Breast epithelium (tissue), 3 donors: ENCODE results near the gene TTC27.

Experiments used
- POLR2A ChIP-seq: fragments of 450-650 bp; IDR thresholded peaks from one replicate; pipeline ENCODE4 v1.6.1; 2016; ENCODE audit warnings: antibody characterized with exemption, mild to moderate bottlenecking, moderate library complexity
- POLR2AphosphoS5 ChIP-seq, 3 donors: sonication (generic); formaldehyde crosslinking; IDR thresholded peaks; one replicate each; pipeline ENCODE4 v1.6.1; 2017; ENCODE audit warnings: antibody characterized with exemption in 3 of 3
- TF ChIP-seq, protein P1 (sequence below), 3 donors: fragments of 450-650 bp; IDR thresholded peaks; one replicate each; pipeline ENCODE4 v1.5.1; 2016 to 2017; ENCODE audit warnings: antibody characterized with exemption in 3 of 3, mild to moderate bottlenecking in 3 of 3, moderate library complexity in 3 of 3

DNA sequence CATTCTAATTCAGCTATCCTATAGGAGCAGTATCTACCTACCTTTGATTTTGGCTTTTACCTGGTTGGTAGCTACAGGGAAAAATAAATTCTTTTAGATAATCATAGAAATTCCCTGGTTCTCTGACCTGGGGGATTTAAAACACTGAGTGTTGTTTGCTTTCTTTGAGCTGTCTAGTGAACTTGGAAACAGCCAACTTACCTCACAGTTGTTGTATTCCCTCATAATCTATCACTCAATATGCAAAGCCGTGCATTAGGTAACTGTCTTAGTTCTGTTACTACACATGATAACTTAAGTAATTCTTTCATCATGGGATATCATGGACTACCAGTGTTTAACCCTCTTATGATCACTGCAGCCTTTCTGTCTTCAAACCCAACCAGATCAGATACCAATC lies 127.8 kb downstream of the TTC27 start:
- TF ChIP-seq, protein P1, sequence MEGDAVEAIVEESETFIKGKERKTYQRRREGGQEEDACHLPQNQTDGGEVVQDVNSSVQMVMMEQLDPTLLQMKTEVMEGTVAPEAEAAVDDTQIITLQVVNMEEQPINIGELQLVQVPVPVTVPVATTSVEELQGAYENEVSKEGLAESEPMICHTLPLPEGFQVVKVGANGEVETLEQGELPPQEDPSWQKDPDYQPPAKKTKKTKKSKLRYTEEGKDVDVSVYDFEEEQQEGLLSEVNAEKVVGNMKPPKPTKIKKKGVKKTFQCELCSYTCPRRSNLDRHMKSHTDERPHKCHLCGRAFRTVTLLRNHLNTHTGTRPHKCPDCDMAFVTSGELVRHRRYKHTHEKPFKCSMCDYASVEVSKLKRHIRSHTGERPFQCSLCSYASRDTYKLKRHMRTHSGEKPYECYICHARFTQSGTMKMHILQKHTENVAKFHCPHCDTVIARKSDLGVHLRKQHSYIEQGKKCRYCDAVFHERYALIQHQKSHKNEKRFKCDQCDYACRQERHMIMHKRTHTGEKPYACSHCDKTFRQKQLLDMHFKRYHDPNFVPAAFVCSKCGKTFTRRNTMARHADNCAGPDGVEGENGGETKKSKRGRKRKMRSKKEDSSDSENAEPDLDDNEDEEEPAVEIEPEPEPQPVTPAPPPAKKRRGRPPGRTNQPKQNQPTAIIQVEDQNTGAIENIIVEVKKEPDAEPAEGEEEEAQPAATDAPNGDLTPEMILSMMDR (IDR thresholded peaks at IDR 0.05), result no peak
- no peak for TF ChIP-seq POLR2A
- TF ChIP-seq POLR2AphosphoS5 (IDR thresholded peaks at IDR 0.05), result no peak
